Natural killer cell (primary cell): ENCODE measurements around the gene IYD. TPM values are rescaled to one million over a fixed set of nuclear protein-coding genes. Genes with fewer than 3 reads are reported as not detected.
A peak's percentile ranks its signal among the peaks of the same experiment; 100 is the strongest.

ENCODE experiments used
- ATAC-seq, 3 donors: fragments of 150-1000 bp in 2 of 3; fragments of 200-7000 bp in 1 of 3; cut with Tn5 transposase; 1 replicate in 1 of 3; 2 replicates in 2 of 3; pipeline ENCODE4 v1.10.0; 2021; ENCODE audit warnings: mild to moderate bottlenecking in 2 of 3, moderate library complexity in 2 of 3
- DNase-seq, 2 donors: peaks; one replicate each; pipeline versions ENCODE4 v3.0.0 to v3.0.0-alpha.2; 2013 to 2021; ENCODE audit warnings: mixed read lengths in 1 of 2
- H3K27ac ChIP-seq: one replicate; pipeline ENCODE4 v1.5.1; 2013; ENCODE audit warnings: mild to moderate bottlenecking, low read length
- H3K27me3 ChIP-seq: one replicate; pipeline ENCODE4 v1.6.1; 2013; ENCODE audit warnings: low read length; ENCODE audit not compliant: control insufficient read depth, insufficient read depth
- H3K36me3 ChIP-seq: one replicate; pipeline ENCODE4 v1.6.1; 2013; ENCODE audit warnings: low read length; ENCODE audit not compliant: control insufficient read depth, insufficient read depth
- H3K4me1 ChIP-seq: one replicate; pipeline ENCODE4 v1.6.1; 2013; ENCODE audit warnings: low read length; ENCODE audit not compliant: control insufficient read depth, insufficient read depth
- H3K4me3 ChIP-seq: one replicate; pipeline ENCODE4 v1.5.1; 2013; ENCODE audit warnings: low read length
- H3K9me3 ChIP-seq: one replicate; pipeline ENCODE4 v1.6.1; 2013; ENCODE audit warnings: low read length; ENCODE audit not compliant: control insufficient read depth, insufficient read depth
- H3K27ac Mint-ChIP-seq, 2 donors: one replicate each; pipeline ENCODE4 v1.8.0; 2022; ENCODE audit warnings: mild to moderate bottlenecking in 2 of 2, mixed read lengths in 2 of 2, moderate library complexity in 1 of 2
- H3K27me3 Mint-ChIP-seq, 2 donors: one replicate each; pipeline ENCODE4 v1.8.0; 2022; ENCODE audit warnings: low read depth in 2 of 2, mixed read lengths in 2 of 2
- H3K36me3 Mint-ChIP-seq: one replicate; pipeline ENCODE4 v1.8.0; 2022; ENCODE audit warnings: mixed read lengths
- H3K4me1 Mint-ChIP-seq, 2 donors: one replicate each; pipeline ENCODE4 v1.8.0; 2022; ENCODE audit warnings: mixed read lengths in 2 of 2
- H3K4me3 Mint-ChIP-seq: one replicate; pipeline ENCODE4 v1.8.0; 2022; ENCODE audit warnings: mild to moderate bottlenecking, moderate library complexity, mixed read lengths
- H3K9me3 Mint-ChIP-seq, 2 donors: one replicate each; pipeline ENCODE4 v1.8.0; 2022; ENCODE audit warnings: mixed read lengths in 2 of 2
- WGBS: methylation state at CpG from one replicate; pipeline ENCODE4 v1.1.7; 2013; ENCODE audit warnings: missing lambda C conversion rate; ENCODE audit not compliant: insufficient coverage; 5-methylcytosine and 5-hydroxymethylcytosine counted together
- intact Hi-C: fragments of 100-400 bp; cut with micrococcal nuclease; formaldehyde crosslinking; loops from one replicate; pipeline ENCODE4 v1.14.2; 2022
- total RNA-seq, 4 donors: library from RNA; stranded (reverse); fragments of 120-200 nt in 1 of 4; gene quantifications; one replicate each; pipeline versions ENCODE4 v1.2.3 to v1.2.4, GENCODE V29; 2013 to 2022
- TF ChIP-seq, protein P1 (sequence below): fragments of 200-600 bp; IDR thresholded peaks from one replicate; pipeline ENCODE4 v1.8.0; 2022; ENCODE audit warnings: antibody characterized with exemption

IYD gene
- total RNA-seq, 3 donors from 2014 or later (not counting 1 experiment from before 2014, with no cell fraction given) = not detected

DNA sequence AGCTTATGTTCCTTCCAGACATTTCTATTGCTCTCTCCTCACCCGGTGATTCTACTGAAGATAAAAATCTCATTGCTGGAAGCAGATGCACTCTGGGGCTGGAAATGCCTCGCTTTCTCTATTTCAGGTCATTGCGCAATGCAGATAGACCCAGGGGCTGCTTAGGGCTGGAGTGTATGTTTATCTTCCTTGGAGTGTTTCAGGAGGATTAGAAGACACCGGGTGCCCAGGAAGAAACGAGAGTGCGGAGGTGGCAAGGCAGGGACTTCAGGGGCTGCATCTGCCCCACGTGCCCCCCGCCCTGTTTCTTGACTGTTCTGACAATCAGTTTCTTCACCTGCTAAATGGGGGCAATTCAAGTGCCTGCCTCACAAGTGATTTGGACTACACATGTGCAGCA lies 45.6 kb upstream of the IYD start:
- H3K27ac Mint-ChIP-seq = no peak overlapping the region
- H3K9me3 Mint-ChIP-seq = no peaks in the 10 kb centered on the region
- no peaks in the 10 kb centered on the region for H3K4me1 ChIP-seq
- TF ChIP-seq, protein P1, sequence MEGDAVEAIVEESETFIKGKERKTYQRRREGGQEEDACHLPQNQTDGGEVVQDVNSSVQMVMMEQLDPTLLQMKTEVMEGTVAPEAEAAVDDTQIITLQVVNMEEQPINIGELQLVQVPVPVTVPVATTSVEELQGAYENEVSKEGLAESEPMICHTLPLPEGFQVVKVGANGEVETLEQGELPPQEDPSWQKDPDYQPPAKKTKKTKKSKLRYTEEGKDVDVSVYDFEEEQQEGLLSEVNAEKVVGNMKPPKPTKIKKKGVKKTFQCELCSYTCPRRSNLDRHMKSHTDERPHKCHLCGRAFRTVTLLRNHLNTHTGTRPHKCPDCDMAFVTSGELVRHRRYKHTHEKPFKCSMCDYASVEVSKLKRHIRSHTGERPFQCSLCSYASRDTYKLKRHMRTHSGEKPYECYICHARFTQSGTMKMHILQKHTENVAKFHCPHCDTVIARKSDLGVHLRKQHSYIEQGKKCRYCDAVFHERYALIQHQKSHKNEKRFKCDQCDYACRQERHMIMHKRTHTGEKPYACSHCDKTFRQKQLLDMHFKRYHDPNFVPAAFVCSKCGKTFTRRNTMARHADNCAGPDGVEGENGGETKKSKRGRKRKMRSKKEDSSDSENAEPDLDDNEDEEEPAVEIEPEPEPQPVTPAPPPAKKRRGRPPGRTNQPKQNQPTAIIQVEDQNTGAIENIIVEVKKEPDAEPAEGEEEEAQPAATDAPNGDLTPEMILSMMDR = no peak
- H3K27me3 ChIP-seq = peaks cover 4% of the 10 kb centered on the region
- no peak overlapping the region for H3K4me3 Mint-ChIP-seq
- peaks cover 0 to 3% of the 10 kb centered on the region in 2 donors for H3K27me3 Mint-ChIP-seq
- DNase-seq (no peak), ATAC-seq (no peak)
- H3K27ac ChIP-seq = no peak overlapping the region
- whole genome bisulfite sequencing = 88% methylated on average over 8 of the region's 8 CpGs
- intact Hi-C loops = no loop called here
- H3K4me1 Mint-ChIP-seq = no peaks in the 10 kb centered on the region
- H3K36me3 ChIP-seq = no peaks in the 10 kb centered on the region
- no peaks in the 10 kb centered on the region for H3K36me3 Mint-ChIP-seq
- no peak overlapping the region for H3K4me3 ChIP-seq
- no peaks in the 10 kb centered on the region for H3K9me3 ChIP-seq

DNA sequence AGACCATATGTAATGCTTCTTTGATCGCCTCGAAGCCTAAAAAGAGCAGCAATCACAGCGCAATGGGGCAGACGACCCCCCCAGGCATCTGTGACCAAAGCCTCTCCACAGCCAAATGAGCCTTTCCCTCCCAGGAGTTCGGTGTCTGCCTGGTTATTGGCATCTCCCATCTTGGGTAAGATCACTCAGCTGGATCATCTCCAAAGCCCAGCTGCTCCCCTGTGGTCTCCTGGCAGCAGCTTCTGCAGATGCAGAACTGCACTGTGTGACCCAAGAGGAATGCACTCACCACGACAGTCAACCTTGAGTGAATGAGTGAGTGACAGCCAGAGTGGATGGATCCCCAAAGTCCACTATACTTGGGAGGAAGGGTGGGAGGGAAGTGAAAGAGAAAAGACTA lies 44.8 kb upstream of the IYD start:
- DNase-seq (no peak), ATAC-seq (peak in 1 of 3 donors; percentile 31)
- Mint-ChIP-seq H3K36me3 (no peaks in the 10 kb centered on the region), H3K4me3 (no peak overlapping the region), H3K9me3 (no peaks in the 10 kb centered on the region), H3K27ac (no peak overlapping the region), H3K27me3 (peaks cover 0 to 3% of the 10 kb centered on the region in 2 donors), H3K4me1 (no peaks in the 10 kb centered on the region)
- no peak overlapping the region for H3K4me3 ChIP-seq
- H3K9me3 ChIP-seq = no peaks in the 10 kb centered on the region
- no peaks in the 10 kb centered on the region for H3K4me1 ChIP-seq
- 81% methylated on average over 6 of the region's 6 CpGs for WGBS
- intact Hi-C loops = no loop called here
- peaks cover 4% of the 10 kb centered on the region for H3K27me3 ChIP-seq
- TF ChIP-seq, protein P1 = no peak
- no peaks in the 10 kb centered on the region for H3K36me3 ChIP-seq
- H3K27ac ChIP-seq = no peak overlapping the region

DNA sequence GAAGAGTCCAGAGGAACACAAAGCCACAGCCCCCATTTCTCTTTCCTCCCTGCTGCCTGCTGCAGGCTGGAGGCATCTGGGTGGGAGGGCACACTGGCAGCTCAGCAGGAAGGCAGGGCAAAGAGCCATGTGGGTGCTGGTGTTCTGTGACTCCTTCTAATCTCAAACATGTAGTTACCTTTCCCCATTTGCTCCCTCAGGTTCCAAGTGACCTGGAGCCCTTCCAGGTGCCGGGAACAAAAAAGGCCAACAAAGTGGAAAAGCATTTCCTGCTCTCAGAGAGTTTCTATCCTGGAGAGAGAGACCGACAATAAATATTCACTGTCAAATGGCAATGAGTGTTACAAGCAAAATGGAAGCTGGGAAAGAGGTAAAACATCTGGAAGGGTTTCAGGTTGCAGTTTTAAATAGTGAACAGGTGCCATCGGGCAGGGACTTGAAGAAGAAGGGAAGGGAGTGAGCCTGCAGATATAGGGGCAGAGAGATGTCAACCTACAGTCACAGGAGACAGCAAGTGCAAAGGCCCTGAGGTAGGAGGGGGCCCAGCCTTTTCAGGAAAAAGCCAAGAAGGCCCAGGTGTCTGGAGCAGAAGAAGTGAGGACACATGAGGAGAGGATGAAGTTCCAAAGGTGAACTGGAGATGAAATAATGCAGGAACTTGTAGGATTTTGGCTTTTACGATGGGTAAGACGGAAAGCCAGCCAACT lies 43.6 kb upstream of the IYD start:
- Histone ChIP-seq H3K27ac (no peak overlapping the region), H3K4me3 (no peak overlapping the region), H3K27me3 (peaks cover 4% of the 10 kb centered on the region), H3K36me3 (no peaks in the 10 kb centered on the region), H3K9me3 (no peaks in the 10 kb centered on the region), H3K4me1 (no peaks in the 10 kb centered on the region)
- DNase-seq (no peak), ATAC-seq (no peak)
- WGBS = 91% methylated on average over 5 of the region's 5 CpGs
- Mint-ChIP-seq H3K27me3 (peaks cover 0 to 3% of the 10 kb centered on the region in 2 donors), H3K9me3 (no peaks in the 10 kb centered on the region), H3K27ac (no peak overlapping the region), H3K4me1 (no peaks in the 10 kb centered on the region), H3K36me3 (no peaks in the 10 kb centered on the region), H3K4me3 (no peak overlapping the region)
- intact Hi-C loops = no loop called here
- TF ChIP-seq, protein P1 = no peak
